ENCODE results near the gene PFDN6. TPM values are rescaled to one million over a fixed set of nuclear protein-coding genes. Genes with fewer than 3 reads are reported as not detected.
A peak's percentile ranks its signal among the peaks of the same experiment; 100 is the strongest.

PFDN6 gene
- total and polyA plus RNA-seq, 2 experiments from 2014 or later, result 56.1 to 62.2 TPM

DNA sequence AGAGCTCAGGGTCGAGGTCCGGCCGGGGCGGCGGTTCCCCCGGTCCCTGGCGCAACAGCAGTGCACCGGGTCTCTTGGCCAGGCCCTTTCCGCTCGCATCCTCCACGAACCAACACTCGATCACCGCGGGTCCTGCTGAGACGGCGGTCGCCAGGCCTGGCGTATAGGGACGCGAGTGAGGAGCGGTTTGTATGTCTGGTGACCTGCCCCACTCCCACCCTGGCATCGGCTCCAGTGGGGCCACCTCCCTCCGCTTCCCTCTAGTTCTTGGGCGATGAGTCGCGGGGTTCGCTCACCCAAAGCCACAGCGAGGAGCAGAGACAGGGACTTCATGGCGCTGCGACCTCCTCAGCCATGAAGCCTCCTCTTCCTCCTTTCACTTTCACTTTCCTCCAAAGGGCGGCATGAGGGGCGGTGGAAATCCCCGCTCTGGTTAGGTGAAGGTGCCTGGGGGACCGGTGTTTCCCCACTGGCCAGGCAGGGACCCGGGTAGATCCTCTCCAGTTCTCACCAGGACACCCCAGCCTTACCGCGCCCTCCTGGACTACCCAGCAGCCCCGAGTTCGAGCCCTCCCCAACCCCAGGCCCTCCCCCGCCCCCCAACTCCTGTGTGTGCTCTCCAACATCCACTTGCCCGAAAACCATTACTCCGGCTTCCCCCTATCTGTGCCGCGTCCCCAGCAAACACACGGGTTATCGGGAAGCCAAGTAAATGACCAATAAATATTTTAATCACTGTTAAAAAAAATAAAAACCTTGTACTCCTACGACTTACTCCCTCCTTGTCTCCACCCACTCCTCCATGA lies 24.5 kb downstream of the PFDN6 start, which contains the start of gene TAPBP:
TAPBP (minus strand) TSS at position 370 of the 806 bp plus-strand sequence; CDS start at position 333, 37 bp downstream.
- no peak within 1 kb of the TSS; the same call in none of the 2 replicates for H3K27ac Mint-ChIP-seq
- peaks cover 41% of the 10 kb centered on the region for H3K4me1 Mint-ChIP-seq
- H3K27me3 Mint-ChIP-seq (ENCODE audit: insufficient read depth, low read depth, poor library complexity), result peaks cover 21% of the 10 kb centered on the region
- Histone ChIP-seq H4K20me1 (replicated peaks; ENCODE audit: insufficient read depth) (no peaks in the 10 kb centered on the region; the same call in 1 of the 2 replicates), H3K36me3 (ENCODE audit: insufficient read depth) (no peaks in the 10 kb centered on the region), H3K9me2 (ENCODE audit: insufficient read depth) (no peaks in the 10 kb centered on the region), H2AFZ (peak within 1 kb of the TSS; percentile 80), H3K79me2 (replicated peaks; ENCODE audit: insufficient read depth) (0 out of 2 replicates have a peak, but pooled peaks cover 6% of the 10 kb centered on the region), H3K4me1 (ENCODE audit: insufficient read depth) (peaks cover 25% of the 10 kb centered on the region), H3K27me3 (ENCODE audit: insufficient read depth) (no peaks in the 10 kb centered on the region), H3K4me3 (peak within 1 kb of the TSS; percentile 91), H3K4me2 (peak within 1 kb of the TSS; percentile 99), H3F3A (replicated peaks; ENCODE audit: low read depth) (peaks cover 16% of the 10 kb centered on the region), H3K27ac (ENCODE audit: low read depth) (no peak within 1 kb of the TSS)
- no peaks in the 10 kb centered on the region; the same call in 1 of the 3 replicates for H3K9me3 Mint-ChIP-seq
- peak; percentile 3 for ATAC-seq
- peak within 1 kb of the TSS; percentile 92 for H3K4me3 Mint-ChIP-seq
- TF ChIP-seq POLR2AphosphoS5 (IDR thresholded peaks at IDR 0.05; ENCODE audit: low read depth) (no peak), JUNB (IDR thresholded peaks at IDR 0.05; ENCODE audit: unreplicated experiment) (no peak), STAT1 (IDR thresholded peaks at IDR 0.05; ENCODE audit: unreplicated experiment) (no peak), EZH2 (IDR thresholded peaks at IDR 0.05; ENCODE audit: low read depth, unreplicated experiment) (no peak), ZNF114 (CRISPR knock-in tag; IDR thresholded peaks at IDR 0.05) (no peak), ZNF331 (CRISPR knock-in tag; IDR thresholded peaks at IDR 0.05; ENCODE audit: low read depth) (no peak), EZH2phosphoT487 (IDR thresholded peaks at IDR 0.05; ENCODE audit: unreplicated experiment) (no peak), NANOG (IDR thresholded peaks at IDR 0.05; ENCODE audit: borderline replicate concordance) (no peak), CREB1 (CRISPR knock-in tag; IDR thresholded peaks at IDR 0.05; ENCODE audit: low read depth) (no peak)
- TF ChIP-seq, protein P1, sequence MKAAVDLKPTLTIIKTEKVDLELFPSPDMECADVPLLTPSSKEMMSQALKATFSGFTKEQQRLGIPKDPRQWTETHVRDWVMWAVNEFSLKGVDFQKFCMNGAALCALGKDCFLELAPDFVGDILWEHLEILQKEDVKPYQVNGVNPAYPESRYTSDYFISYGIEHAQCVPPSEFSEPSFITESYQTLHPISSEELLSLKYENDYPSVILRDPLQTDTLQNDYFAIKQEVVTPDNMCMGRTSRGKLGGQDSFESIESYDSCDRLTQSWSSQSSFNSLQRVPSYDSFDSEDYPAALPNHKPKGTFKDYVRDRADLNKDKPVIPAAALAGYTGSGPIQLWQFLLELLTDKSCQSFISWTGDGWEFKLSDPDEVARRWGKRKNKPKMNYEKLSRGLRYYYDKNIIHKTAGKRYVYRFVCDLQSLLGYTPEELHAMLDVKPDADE (IDR thresholded peaks at IDR 0.05), result no peak; the same call in 1 of the 2 replicates
- TF ChIP-seq, protein P2, sequence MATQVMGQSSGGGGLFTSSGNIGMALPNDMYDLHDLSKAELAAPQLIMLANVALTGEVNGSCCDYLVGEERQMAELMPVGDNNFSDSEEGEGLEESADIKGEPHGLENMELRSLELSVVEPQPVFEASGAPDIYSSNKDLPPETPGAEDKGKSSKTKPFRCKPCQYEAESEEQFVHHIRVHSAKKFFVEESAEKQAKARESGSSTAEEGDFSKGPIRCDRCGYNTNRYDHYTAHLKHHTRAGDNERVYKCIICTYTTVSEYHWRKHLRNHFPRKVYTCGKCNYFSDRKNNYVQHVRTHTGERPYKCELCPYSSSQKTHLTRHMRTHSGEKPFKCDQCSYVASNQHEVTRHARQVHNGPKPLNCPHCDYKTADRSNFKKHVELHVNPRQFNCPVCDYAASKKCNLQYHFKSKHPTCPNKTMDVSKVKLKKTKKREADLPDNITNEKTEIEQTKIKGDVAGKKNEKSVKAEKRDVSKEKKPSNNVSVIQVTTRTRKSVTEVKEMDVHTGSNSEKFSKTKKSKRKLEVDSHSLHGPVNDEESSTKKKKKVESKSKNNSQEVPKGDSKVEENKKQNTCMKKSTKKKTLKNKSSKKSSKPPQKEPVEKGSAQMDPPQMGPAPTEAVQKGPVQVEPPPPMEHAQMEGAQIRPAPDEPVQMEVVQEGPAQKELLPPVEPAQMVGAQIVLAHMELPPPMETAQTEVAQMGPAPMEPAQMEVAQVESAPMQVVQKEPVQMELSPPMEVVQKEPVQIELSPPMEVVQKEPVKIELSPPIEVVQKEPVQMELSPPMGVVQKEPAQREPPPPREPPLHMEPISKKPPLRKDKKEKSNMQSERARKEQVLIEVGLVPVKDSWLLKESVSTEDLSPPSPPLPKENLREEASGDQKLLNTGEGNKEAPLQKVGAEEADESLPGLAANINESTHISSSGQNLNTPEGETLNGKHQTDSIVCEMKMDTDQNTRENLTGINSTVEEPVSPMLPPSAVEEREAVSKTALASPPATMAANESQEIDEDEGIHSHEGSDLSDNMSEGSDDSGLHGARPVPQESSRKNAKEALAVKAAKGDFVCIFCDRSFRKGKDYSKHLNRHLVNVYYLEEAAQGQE (IDR thresholded peaks at IDR 0.05; ENCODE audit: unreplicated experiment), result no peak
- TF ChIP-seq, protein P3, sequence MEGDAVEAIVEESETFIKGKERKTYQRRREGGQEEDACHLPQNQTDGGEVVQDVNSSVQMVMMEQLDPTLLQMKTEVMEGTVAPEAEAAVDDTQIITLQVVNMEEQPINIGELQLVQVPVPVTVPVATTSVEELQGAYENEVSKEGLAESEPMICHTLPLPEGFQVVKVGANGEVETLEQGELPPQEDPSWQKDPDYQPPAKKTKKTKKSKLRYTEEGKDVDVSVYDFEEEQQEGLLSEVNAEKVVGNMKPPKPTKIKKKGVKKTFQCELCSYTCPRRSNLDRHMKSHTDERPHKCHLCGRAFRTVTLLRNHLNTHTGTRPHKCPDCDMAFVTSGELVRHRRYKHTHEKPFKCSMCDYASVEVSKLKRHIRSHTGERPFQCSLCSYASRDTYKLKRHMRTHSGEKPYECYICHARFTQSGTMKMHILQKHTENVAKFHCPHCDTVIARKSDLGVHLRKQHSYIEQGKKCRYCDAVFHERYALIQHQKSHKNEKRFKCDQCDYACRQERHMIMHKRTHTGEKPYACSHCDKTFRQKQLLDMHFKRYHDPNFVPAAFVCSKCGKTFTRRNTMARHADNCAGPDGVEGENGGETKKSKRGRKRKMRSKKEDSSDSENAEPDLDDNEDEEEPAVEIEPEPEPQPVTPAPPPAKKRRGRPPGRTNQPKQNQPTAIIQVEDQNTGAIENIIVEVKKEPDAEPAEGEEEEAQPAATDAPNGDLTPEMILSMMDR (conservative IDR thresholded peaks at IDR 0.05; ENCODE audit: low read depth in 2 of 2), result no peak
- TF ChIP-seq, protein P4, sequence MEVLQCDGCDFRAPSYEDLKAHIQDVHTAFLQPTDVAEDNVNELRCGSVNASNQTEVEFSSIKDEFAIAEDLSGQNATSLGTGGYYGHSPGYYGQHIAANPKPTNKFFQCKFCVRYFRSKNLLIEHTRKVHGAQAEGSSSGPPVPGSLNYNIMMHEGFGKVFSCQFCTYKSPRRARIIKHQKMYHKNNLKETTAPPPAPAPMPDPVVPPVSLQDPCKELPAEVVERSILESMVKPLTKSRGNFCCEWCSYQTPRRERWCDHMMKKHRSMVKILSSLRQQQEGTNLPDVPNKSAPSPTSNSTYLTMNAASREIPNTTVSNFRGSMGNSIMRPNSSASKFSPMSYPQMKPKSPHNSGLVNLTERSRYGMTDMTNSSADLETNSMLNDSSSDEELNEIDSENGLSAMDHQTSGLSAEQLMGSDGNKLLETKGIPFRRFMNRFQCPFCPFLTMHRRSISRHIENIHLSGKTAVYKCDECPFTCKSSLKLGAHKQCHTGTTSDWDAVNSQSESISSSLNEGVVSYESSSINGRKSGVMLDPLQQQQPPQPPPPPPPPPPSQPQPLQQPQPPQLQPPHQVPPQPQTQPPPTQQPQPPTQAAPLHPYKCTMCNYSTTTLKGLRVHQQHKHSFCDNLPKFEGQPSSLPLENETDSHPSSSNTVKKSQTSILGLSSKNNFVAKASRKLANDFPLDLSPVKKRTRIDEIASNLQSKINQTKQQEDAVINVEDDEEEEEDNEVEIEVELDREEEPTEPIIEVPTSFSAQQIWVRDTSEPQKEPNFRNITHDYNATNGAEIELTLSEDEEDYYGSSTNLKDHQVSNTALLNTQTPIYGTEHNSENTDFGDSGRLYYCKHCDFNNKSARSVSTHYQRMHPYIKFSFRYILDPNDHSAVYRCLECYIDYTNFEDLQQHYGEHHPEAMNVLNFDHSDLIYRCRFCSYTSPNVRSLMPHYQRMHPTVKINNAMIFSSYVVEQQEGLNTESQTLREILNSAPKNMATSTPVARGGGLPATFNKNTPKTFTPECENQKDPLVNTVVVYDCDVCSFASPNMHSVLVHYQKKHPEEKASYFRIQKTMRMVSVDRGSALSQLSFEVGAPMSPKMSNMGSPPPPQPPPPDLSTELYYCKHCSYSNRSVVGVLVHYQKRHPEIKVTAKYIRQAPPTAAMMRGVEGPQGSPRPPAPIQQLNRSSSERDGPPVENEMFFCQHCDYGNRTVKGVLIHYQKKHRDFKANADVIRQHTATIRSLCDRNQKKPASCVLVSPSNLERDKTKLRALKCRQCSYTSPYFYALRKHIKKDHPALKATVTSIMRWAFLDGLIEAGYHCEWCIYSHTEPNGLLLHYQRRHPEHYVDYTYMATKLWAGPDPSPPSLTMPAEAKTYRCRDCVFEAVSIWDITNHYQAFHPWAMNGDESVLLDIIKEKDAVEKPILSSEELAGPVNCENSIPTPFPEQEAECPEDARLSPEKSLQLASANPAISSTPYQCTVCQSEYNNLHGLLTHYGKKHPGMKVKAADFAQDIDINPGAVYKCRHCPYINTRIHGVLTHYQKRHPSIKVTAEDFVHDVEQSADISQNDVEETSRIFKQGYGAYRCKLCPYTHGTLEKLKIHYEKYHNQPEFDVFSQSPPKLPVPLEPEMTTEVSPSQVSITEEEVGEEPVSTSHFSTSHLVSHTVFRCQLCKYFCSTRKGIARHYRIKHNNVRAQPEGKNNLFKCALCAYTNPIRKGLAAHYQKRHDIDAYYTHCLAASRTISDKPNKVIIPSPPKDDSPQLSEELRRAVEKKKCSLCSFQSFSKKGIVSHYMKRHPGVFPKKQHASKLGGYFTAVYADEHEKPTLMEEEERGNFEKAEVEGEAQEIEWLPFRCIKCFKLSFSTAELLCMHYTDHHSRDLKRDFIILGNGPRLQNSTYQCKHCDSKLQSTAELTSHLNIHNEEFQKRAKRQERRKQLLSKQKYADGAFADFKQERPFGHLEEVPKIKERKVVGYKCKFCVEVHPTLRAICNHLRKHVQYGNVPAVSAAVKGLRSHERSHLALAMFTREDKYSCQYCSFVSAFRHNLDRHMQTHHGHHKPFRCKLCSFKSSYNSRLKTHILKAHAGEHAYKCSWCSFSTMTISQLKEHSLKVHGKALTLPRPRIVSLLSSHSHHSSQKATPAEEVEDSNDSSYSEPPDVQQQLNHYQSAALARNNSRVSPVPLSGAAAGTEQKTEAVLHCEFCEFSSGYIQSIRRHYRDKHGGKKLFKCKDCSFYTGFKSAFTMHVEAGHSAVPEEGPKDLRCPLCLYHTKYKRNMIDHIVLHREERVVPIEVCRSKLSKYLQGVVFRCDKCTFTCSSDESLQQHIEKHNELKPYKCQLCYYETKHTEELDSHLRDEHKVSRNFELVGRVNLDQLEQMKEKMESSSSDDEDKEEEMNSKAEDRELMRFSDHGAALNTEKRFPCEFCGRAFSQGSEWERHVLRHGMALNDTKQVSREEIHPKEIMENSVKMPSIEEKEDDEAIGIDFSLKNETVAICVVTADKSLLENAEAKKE (CRISPR knock-in tag; IDR thresholded peaks at IDR 0.05), result no peak
- H3K36me3 Mint-ChIP-seq (ENCODE audit: low read depth), result peaks cover 10% of the 10 kb centered on the region
- peak; percentile 63 for DNase-seq (ENCODE audit: low spot score)
